Ectodermal cell (in vitro differentiated cells): ENCODE results near the gene MAGIX.

Source experiments
- H3K27ac ChIP-seq: 2 replicates; pipeline ENCODE4 v1.7.0; 2013; ENCODE audit warnings: mild to moderate bottlenecking, low read depth, low read length; ENCODE audit not compliant: insufficient read depth, poor library complexity, severe bottlenecking
- H3K27me3 ChIP-seq: 2 replicates; pipeline ENCODE4 v1.7.0; 2013; ENCODE audit warnings: mild to moderate bottlenecking, low read length; ENCODE audit not compliant: insufficient read depth, control insufficient read depth, poor library complexity, severe bottlenecking
- H3K36me3 ChIP-seq: one replicate; pipeline ENCODE4 v1.7.0; 2013; ENCODE audit warnings: low read length; ENCODE audit not compliant: control insufficient read depth, insufficient read depth
- H3K4me1 ChIP-seq: one replicate; pipeline ENCODE4 v1.7.0; 2013; ENCODE audit warnings: low read length; ENCODE audit not compliant: control insufficient read depth, insufficient read depth
- H3K4me3 ChIP-seq: 2 replicates; pipeline ENCODE4 v1.7.0; 2013; ENCODE audit warnings: low read depth, low read length, control low read depth; ENCODE audit not compliant: insufficient read depth
- H3K9me3 ChIP-seq: 2 replicates; pipeline ENCODE4 v1.7.0; 2013; ENCODE audit warnings: mild to moderate bottlenecking, low read length, moderate library complexity; ENCODE audit not compliant: control insufficient read depth
- WGBS, 2 experiments: methylation state at CpG; one replicate each; pipeline ENCODE4 v1.1.7; 2013; ENCODE audit warnings: missing lambda C conversion rate in 2 of 2; 5-methylcytosine and 5-hydroxymethylcytosine counted together

Gene MAGIX

GRCh38 chrX:49183701-49184281 lies 21.2 kb downstream of the MAGIX start:
- peak overlapping the region; percentile 36 for H3K27ac ChIP-seq
- WGBS, 2 experiments = 90 to 91% methylated on average over 18 of the region's 18 CpGs
- no peak overlapping the region for H3K4me3 ChIP-seq
- H3K27me3 ChIP-seq = no peaks in the 10 kb centered on the region
- no peaks in the 10 kb centered on the region for H3K36me3 ChIP-seq
- no peaks in the 10 kb centered on the region for H3K9me3 ChIP-seq
- H3K4me1 ChIP-seq = peaks cover 12% of the 10 kb centered on the region

- Histone ChIP-seq H3K27ac (peak overlapping the region; percentile 36), H3K4me3 (peak overlapping the region; percentile 31)
- WGBS, 2 experiments = 4% methylated on average over 46 of the region's 46 CpGs
Measured at GRCh38 chrX:49184294-49185281, 22.0 kb downstream of the MAGIX start.

GRCh38 chrX:49186125-49187027 lies 23.8 kb downstream of the MAGIX start, which contains the start of gene PRICKLE3:
TSS of gene PRICKLE3 (minus strand) at chrX:49186373. CDS start at chrX:49186297, 76 bp downstream.
- no peaks in the 10 kb centered on the region for H3K9me3 ChIP-seq
- H3K4me1 ChIP-seq = peaks cover 12% of the 10 kb centered on the region
- H3K4me3 ChIP-seq = peak within 1 kb of the TSS; percentile 45
- H3K36me3 ChIP-seq = no peaks in the 10 kb centered on the region
- no peaks in the 10 kb centered on the region for H3K27me3 ChIP-seq
- WGBS, 2 experiments = 3% methylated on average over 62 of the region's 62 CpGs
- peak within 1 kb of the TSS; percentile 36 for H3K27ac ChIP-seq

More at GRCh38 chrX:49184294-49185281, 22.0 kb downstream of the MAGIX start:
- Histone ChIP-seq H3K36me3 (no peaks in the 10 kb centered on the region), H3K27me3 (no peaks in the 10 kb centered on the region), H3K4me1 (peaks cover 12% of the 10 kb centered on the region), H3K9me3 (no peaks in the 10 kb centered on the region)

- H3K4me1 ChIP-seq = peaks cover 12% of the 10 kb centered on the region
- H3K9me3 ChIP-seq = no peaks in the 10 kb centered on the region
- no peaks in the 10 kb centered on the region for H3K27me3 ChIP-seq
- 5 to 11% methylated on average over 3 to 15 of the region's 15 CpGs for WGBS, 2 experiments
- peak overlapping the region; percentile 45 for H3K4me3 ChIP-seq
- H3K27ac ChIP-seq = peak overlapping the region; percentile 36
- no peaks in the 10 kb centered on the region for H3K36me3 ChIP-seq
Measured at GRCh38 chrX:49187028-49187394, 24.5 kb downstream of the MAGIX start.

GRCh38 chrX:49187526-49187925 lies 25.0 kb downstream of the MAGIX start:
- no peak overlapping the region for H3K4me3 ChIP-seq
- no peaks in the 10 kb centered on the region for H3K36me3 ChIP-seq
- no peaks in the 10 kb centered on the region for H3K9me3 ChIP-seq
- H3K4me1 ChIP-seq = peaks cover 12% of the 10 kb centered on the region
- WGBS, 2 experiments = 57 to 72% methylated on average over 6 of the region's 10 CpGs
- H3K27ac ChIP-seq = no peak overlapping the region
- no peaks in the 10 kb centered on the region for H3K27me3 ChIP-seq

GRCh38 chrX:49188468-49189076 lies 26.0 kb downstream of the MAGIX start:
- 93 to 97% methylated on average over 4 of the region's 8 CpGs for WGBS, 2 experiments
- Histone ChIP-seq H3K9me3 (no peaks in the 10 kb centered on the region), H3K27me3 (no peaks in the 10 kb centered on the region), H3K4me3 (no peak overlapping the region), H3K27ac (no peak overlapping the region), H3K4me1 (peaks cover 12% of the 10 kb centered on the region), H3K36me3 (no peaks in the 10 kb centered on the region)

GRCh38 chrX:49189606-49190005 lies 27.0 kb downstream of the MAGIX start:
- Histone ChIP-seq H3K4me3 (no peak overlapping the region), H3K27me3 (no peaks in the 10 kb centered on the region), H3K4me1 (peaks cover 12% of the 10 kb centered on the region), H3K36me3 (no peaks in the 10 kb centered on the region), H3K27ac (no peak overlapping the region), H3K9me3 (no peaks in the 10 kb centered on the region)
- 92 to 93% methylated on average over 6 of the region's 6 CpGs for WGBS, 2 experiments

- Histone ChIP-seq H3K4me1 (peaks cover 12% of the 10 kb centered on the region), H3K27ac (peak overlapping the region; percentile 67), H3K27me3 (no peaks in the 10 kb centered on the region), H3K4me3 (peak overlapping the region; percentile 71), H3K36me3 (no peaks in the 10 kb centered on the region), H3K9me3 (no peaks in the 10 kb centered on the region)
- WGBS, 2 experiments = 0% methylated on average over 32 of the region's 32 CpGs
Measured at GRCh38 chrX:49190821-49191573, 28.4 kb downstream of the MAGIX start.

GRCh38 chrX:49191574-49192011 lies 29.0 kb downstream of the MAGIX start:
- WGBS, 2 experiments = 1% methylated on average over 31 to 33 of the region's 34 CpGs
- peaks cover 12% of the 10 kb centered on the region for H3K4me1 ChIP-seq

More at GRCh38 chrX:49191574-49192011, 29.0 kb downstream of the MAGIX start:
- H3K27me3 ChIP-seq = no peaks in the 10 kb centered on the region
- H3K36me3 ChIP-seq = no peaks in the 10 kb centered on the region
- H3K27ac ChIP-seq = peak overlapping the region; percentile 67
- peak overlapping the region; percentile 71 for H3K4me3 ChIP-seq
- no peaks in the 10 kb centered on the region for H3K9me3 ChIP-seq
